GM12878 (cell line): ENCODE results near the gene CD52.

ENCODE experiments used
- POLR2A ChIP-seq: IDR thresholded peaks from 2 replicates; pipeline ENCODE4 v1.6.1; 2011; ENCODE audit warnings: low read depth, mild to moderate bottlenecking, low read length
- TF ChIP-seq, protein P1 (sequence below): IDR thresholded peaks from 2 replicates; pipeline ENCODE4 v1.6.1; 2011; ENCODE audit warnings: low read depth, low read length, improper control_type of control experiment, borderline replicate concordance

DNA sequence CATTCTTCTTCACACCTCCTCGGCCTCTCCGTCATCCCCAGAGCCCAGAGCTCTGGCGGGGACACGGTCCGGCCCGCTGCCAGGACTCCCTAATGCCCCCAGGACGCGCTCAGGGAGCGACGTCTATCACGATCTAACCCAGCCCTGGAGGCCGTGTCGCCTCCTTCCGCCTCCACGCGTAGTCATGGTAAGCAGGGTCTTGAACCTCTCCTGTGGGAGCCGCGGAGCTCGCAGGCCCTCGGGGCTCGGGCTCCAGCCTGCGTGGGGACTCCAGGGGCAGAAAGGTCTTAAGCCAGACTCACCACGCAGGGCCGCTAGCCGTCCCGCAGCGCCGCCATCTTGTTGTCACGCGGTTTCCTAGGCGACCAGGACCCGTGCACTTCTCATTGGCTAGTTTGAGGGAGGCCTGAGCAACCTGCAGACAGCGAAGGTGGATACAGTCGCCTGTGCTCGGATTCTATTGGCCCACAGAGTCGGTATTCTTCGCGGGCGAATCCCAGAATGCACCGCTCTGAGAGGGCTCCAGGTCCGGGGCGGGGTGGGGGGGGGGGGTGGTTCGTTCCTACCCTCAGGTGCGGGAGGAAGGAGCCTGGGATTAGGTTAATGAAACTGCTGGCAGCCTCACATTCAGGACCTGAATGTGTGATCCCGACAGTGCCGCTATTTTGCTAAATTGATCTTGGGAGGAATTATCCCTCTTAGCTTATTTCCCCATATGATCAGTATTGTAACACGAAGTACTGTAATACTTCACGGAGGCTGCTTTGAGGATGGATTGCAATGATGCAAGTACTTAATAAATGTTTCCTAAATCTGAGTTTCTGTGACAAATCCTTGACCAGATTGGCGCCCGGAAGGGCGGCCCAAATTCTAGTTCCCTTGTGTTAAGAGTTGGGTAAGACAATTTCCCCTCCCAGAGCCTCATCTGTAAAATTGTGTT is 11.2 kb upstream of the CD52 start, which contains the start of gene UBXN11:
- TF ChIP-seq, protein P1, sequence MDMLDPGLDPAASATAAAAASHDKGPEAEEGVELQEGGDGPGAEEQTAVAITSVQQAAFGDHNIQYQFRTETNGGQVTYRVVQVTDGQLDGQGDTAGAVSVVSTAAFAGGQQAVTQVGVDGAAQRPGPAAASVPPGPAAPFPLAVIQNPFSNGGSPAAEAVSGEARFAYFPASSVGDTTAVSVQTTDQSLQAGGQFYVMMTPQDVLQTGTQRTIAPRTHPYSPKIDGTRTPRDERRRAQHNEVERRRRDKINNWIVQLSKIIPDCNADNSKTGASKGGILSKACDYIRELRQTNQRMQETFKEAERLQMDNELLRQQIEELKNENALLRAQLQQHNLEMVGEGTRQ: no peak
- peak; percentile 66 for TF ChIP-seq POLR2A
